GM19438 (cell line): ENCODE data around the gene PROSER3.

Experiments
- ATAC-seq: cut with Tn5 transposase; IDR thresholded peaks from one replicate; pipeline ENCODE4 v1.9.1; 2021; ENCODE audit warnings: low read depth; ENCODE audit not compliant: unreplicated experiment

The PROSER3 gene

DNA sequence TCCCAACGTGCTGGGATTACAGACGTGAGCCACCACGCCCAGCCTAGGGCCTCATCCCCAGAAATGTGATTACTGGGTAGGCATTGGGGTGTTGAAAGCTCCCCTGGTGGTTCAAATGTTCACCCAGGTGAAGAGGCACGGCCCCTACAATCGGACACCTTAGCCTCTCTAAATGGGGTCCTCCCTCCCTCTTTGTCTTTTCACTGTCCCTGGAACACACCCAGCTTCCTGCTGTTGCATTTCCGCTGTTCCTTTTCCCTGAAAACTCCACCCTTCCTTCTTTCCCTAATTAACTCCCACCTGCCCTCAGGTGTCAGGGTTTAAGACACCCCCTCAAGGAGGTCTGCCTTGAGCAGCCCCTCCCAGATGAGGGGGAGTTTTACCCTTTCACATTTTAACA, 58.3 kb downstream of the PROSER3 start:
- ATAC-seq = no peak

DNA sequence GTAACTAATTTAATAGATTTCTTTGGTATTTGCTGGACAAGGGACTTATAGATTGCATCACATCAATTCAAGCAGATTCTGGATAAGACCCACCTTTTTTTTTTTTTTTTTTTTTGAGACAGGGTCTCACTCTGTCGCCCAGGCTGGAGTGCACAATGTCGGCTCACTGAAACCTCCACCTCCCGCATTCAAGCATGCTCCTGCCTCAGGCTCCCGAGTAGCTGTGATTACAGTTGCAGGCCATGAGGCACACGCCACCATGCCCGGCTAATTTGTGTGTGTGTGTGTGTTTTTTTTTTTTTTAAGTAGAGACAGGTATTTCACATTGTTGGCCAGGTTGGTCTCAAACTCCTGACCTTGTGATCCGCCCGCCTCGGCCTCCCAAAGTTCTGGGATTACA, 58.9 kb downstream of the PROSER3 start:
- ATAC-seq = no peak

DNA sequence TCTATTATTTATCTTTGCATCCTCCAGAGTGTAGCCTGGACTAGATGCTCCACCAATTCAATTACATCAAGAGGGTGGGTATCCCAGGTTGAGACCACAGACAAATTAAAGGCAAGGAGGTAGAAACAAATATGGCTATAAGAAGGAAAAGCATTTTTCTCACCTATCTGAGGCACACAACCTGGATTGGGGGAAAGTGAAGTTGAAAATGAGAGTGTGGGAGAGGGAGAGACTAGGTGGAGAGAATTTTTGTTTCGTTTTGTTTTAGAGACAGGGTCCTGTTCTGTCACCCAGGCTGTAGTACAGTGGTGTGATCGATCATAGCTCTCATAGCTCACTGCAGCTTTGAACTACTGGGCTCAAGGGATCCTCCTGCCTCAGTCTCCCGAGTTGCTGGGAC, 60.5 kb downstream of the PROSER3 start:
- no peak for ATAC-seq
